Endothelial cell of umbilical vein (primary cell): ENCODE measurements around the gene ETS2. TPM values are rescaled to one million over a fixed set of nuclear protein-coding genes. Genes with fewer than 3 reads are reported as not detected.
A peak's percentile ranks its signal among the peaks of the same experiment; 100 is the strongest.

Experiments
- BruUV-seq: library from RNA; stranded (reverse); fragments of 400-500 nt; replicated peaks from 2 replicates; lab custom pipeline; 2021; lab: Mats Ljungman, UMichigan
- CTCF ChIA-PET: fragments of 300-600, 350-600 bp; sonication (Branson Sonifier 250); formaldehyde crosslinking; loops from one replicate; lab custom pipeline; 2021; ENCODE audit warnings: antibody characterized with exemption, inconsistent platforms; lab: Charles Lee
- POLR2A ChIA-PET: fragments of 300-600, 350-600 bp; sonication (Branson Sonifier 250); formaldehyde crosslinking; loops from one replicate; lab custom pipeline; 2021; ENCODE audit warnings: antibody characterized with exemption, inconsistent platforms; lab: Charles Lee
- DNase-seq: peaks from one replicate; pipeline ENCODE4 v3.0.0-alpha.2; 2011; ENCODE audit warnings: low read depth, low spot score
- FAIRE-seq: peaks from 2 replicates; lab custom pipeline; 2011; peaks lifted over from hg19 to GRCh38; lab: Jason Lieb, UNC
- H2AFZ ChIP-seq: 2 replicates; pipeline ENCODE4 v1.6.0; 2012; ENCODE audit warnings: low read depth, low read length, control low read depth, inconsistent platforms
- H3K27ac ChIP-seq: 2 replicates; pipeline ENCODE4 v1.5.1; 2011; ENCODE audit warnings: low read depth, mild to moderate bottlenecking, control low read depth, low read length, moderate library complexity; ENCODE audit not compliant: insufficient read depth
- H3K27me3 ChIP-seq, 2 experiments: 2 replicates each; pipeline versions ENCODE4 v1.6.0 to v1.6.1; 2011; ENCODE audit warnings: low read length in 2 of 2, mixed read lengths in 1 of 2; ENCODE audit not compliant: control insufficient read depth in 2 of 2, insufficient read depth in 2 of 2
- H3K36me3 ChIP-seq, 2 experiments: 2 replicates in 1 of 2; 3 replicates in 1 of 2; pipeline ENCODE4 v1.5.1; 2011; ENCODE audit warnings: low read length in 2 of 2, mild to moderate bottlenecking in 1 of 2, moderate library complexity in 1 of 2; ENCODE audit not compliant: control insufficient read depth in 2 of 2, insufficient read depth in 2 of 2; ENCODE audit errors: extremely low read depth in 1 of 2
- H3K4me1 ChIP-seq: 3 replicates; pipeline ENCODE4 v1.5.1; 2011; ENCODE audit warnings: mild to moderate bottlenecking, low read length; ENCODE audit not compliant: control insufficient read depth, insufficient read depth; ENCODE audit errors: extremely low read depth
- H3K4me2 ChIP-seq: 2 replicates; pipeline ENCODE4 v1.6.1; 2011; ENCODE audit warnings: low read length, control low read depth, mixed read lengths; ENCODE audit not compliant: insufficient read depth
- H3K4me3 ChIP-seq, 3 experiments: fragments of 200-600 bp in 1 of 3; sonication (generic), shearing (Covaris generic) in 1 of 3; replicated peaks in 1 of 3; 2 replicates each; pipeline ENCODE4 v1.5.1; 2011 to 2016; ENCODE audit warnings: control low read depth in 3 of 3, low read length in 3 of 3, mild to moderate bottlenecking in 2 of 3, inconsistent platforms in 1 of 3, low read depth in 1 of 3, moderate library complexity in 1 of 3; ENCODE audit not compliant: insufficient read depth in 1 of 3
- H3K79me2 ChIP-seq: 2 replicates; pipeline ENCODE4 v1.6.0; 2012; ENCODE audit warnings: low read length, inconsistent platforms; ENCODE audit not compliant: control insufficient read depth, insufficient read depth
- H3K9ac ChIP-seq: replicated peaks from 2 replicates; pipeline ENCODE3; 2011; ENCODE audit warnings: low read length, control low read depth; ENCODE audit not compliant: insufficient read depth; ENCODE audit errors: extremely low read depth
- H3K9me1 ChIP-seq: replicated peaks from 3 replicates; pipeline ENCODE4 v1.6.0; 2011; ENCODE audit warnings: mild to moderate bottlenecking, low read length; ENCODE audit not compliant: control insufficient read depth, insufficient read depth; ENCODE audit errors: extremely low read depth
- H3K9me3 ChIP-seq: replicated peaks from 2 replicates; pipeline ENCODE4 v1.5.1; 2012; ENCODE audit warnings: low read length, inconsistent platforms; ENCODE audit not compliant: control insufficient read depth, insufficient read depth
- H4K20me1 ChIP-seq: replicated peaks from 2 replicates; pipeline ENCODE3; 2011; ENCODE audit warnings: mild to moderate bottlenecking, low read length; ENCODE audit not compliant: control insufficient read depth, insufficient read depth; ENCODE audit errors: extremely low read depth
- CTCF ChIP-seq, 2 donors: IDR thresholded peaks; 1 replicate in 1 of 2; 2 replicates in 1 of 2; pipeline ENCODE4 v1.5.1; 2011; ENCODE audit warnings: low read length in 2 of 2, mild to moderate bottlenecking in 2 of 2, moderate library complexity in 2 of 2, control low read depth in 1 of 2, inconsistent platforms in 1 of 2, low read depth in 1 of 2; ENCODE audit not compliant: insufficient read depth in 1 of 2; ENCODE audit errors: extremely low read depth in 1 of 2
- EZH2 ChIP-seq: IDR thresholded peaks from 2 replicates; pipeline ENCODE4 v1.6.1; 2012; ENCODE audit warnings: borderline replicate concordance, low read depth, mild to moderate bottlenecking, moderate library complexity, low read length, inconsistent platforms; ENCODE audit not compliant: severe bottlenecking
- FOS ChIP-seq: IDR thresholded peaks from 2 replicates; pipeline ENCODE4 v1.6.1; 2011; ENCODE audit warnings: mild to moderate bottlenecking, low read length, moderate library complexity, borderline replicate concordance; ENCODE audit not compliant: insufficient read depth
- GATA2 ChIP-seq: IDR thresholded peaks from 2 replicates; pipeline ENCODE4 v1.7.0; 2011; ENCODE audit warnings: low read depth, mild to moderate bottlenecking, moderate library complexity, mixed read lengths, low read length; ENCODE audit not compliant: insufficient read length, insufficient read depth
- JUN ChIP-seq: IDR thresholded peaks from 2 replicates; pipeline ENCODE4 v1.6.1; 2011; ENCODE audit warnings: borderline replicate concordance, low read depth; ENCODE audit not compliant: insufficient read length, insufficient read depth
- MAX ChIP-seq: IDR thresholded peaks from 2 replicates; pipeline ENCODE4 v1.6.1; 2011; ENCODE audit not compliant: insufficient read depth, insufficient read length
- MYC ChIP-seq: IDR thresholded peaks from one replicate; pipeline ENCODE4 v1.6.1; 2011; ENCODE audit warnings: mild to moderate bottlenecking, low read depth, low read length
- POLR2A ChIP-seq: IDR thresholded peaks from 2 replicates; pipeline ENCODE4 v1.6.1; 2012; ENCODE audit warnings: low read depth, mild to moderate bottlenecking, control low read depth, low read length
- POLR2AphosphoS5 ChIP-seq: IDR thresholded peaks from 2 replicates; pipeline ENCODE4 v1.6.1; 2012; ENCODE audit warnings: low read depth, mild to moderate bottlenecking, control low read depth, low read length, moderate library complexity; ENCODE audit not compliant: insufficient read depth
- dilution Hi-C: fragments of 300-500 bp; cut with MboI; formaldehyde crosslinking; loops from one replicate; pipeline ENCODE4 v1.15.0; 2019; ENCODE audit warnings: low sequenced_read_pairs; ENCODE audit not compliant: extremely low pct_ligation_motif_present
- intact Hi-C: fragments of 100-400 bp; cut with micrococcal nuclease; formaldehyde crosslinking; loops from one replicate; pipeline ENCODE4 v1.10.0; 2022
- polyA plus RNA-seq, 4 experiments: library from polyadenylated mRNA; depleted of rRNA in 3 of 4; stranded (reverse) in 3 of 4; unstranded in 1 of 4; fragments of >200 nt; gene quantifications; 2 replicates each; pipeline versions ENCODE4 v1.2.1 to v1.2.3, GENCODE V29; 2011 to 2012; ENCODE audit warnings: missing spikeins in 1 of 4
- total RNA-seq: library from RNA; stranded (reverse); gene quantifications from 2 replicates; pipeline ENCODE4 v1.2.3, GENCODE V29; 2021

ETS2 gene
- total and polyA plus RNA-seq, 2 donors (not counting 3 experiments of a cell fraction or from before 2014, with no cell fraction given) = 16.3 to 54.5 TPM

GRCh38 chr21:38849776-38850175 lies 44.0 kb downstream of the ETS2 start:
- intact Hi-C loops (no loop called here), dilution Hi-C loops (no loop called here)
- no peaks in the 10 kb centered on the region for H3K9me3 ChIP-seq
- H4K20me1 ChIP-seq = no peaks in the 10 kb centered on the region
- FAIRE-seq = peak; percentile 70
- H3K36me3 ChIP-seq = no peaks in the 10 kb centered on the region
- DNase-seq = peak; percentile 32
- no peaks in the 10 kb centered on the region for H3K27me3 ChIP-seq
- BruUV-seq = no TSS peak
- no peaks in the 10 kb centered on the region for H3K9me1 ChIP-seq
- POLR2A ChIA-PET = no interaction called here
- no peak for TF ChIP-seq CTCF (IDR thresholded peaks at IDR 0.05; ENCODE audit: extremely low read depth in 1 of 2, insufficient read depth in 1 of 2, low read depth in 1 of 2, low read length in 2 of 2)
- TF ChIP-seq GATA2 = peak; percentile 18
- TF ChIP-seq FOS = no peak
- peak; percentile 26 for TF ChIP-seq POLR2AphosphoS5
- H3K4me2 ChIP-seq = peak overlapping the region; percentile 10
- H3K9ac ChIP-seq = no peak overlapping the region
- no peak overlapping the region for H2AFZ ChIP-seq
- CTCF ChIA-PET = no interaction called here
- no peak overlapping the region for H3K27ac ChIP-seq
- H3K4me1 ChIP-seq = peaks cover 41% of the 10 kb centered on the region
- H3K79me2 ChIP-seq = no peaks in the 10 kb centered on the region
- H3K4me3 ChIP-seq = no peak overlapping the region

- H3K36me3 ChIP-seq = no peaks in the 10 kb centered on the region
- BruUV-seq = no TSS peak
- no peak overlapping the region for H3K4me3 ChIP-seq
- no peaks in the 10 kb centered on the region for H3K9me3 ChIP-seq
- POLR2A ChIA-PET = no interaction called here
- peak overlapping the region; percentile 54 for H3K27ac ChIP-seq
- peaks cover 41% of the 10 kb centered on the region for H3K4me1 ChIP-seq
- no peak overlapping the region for H2AFZ ChIP-seq
- intact Hi-C loops = no loop called here
- no peaks in the 10 kb centered on the region for H3K79me2 ChIP-seq
- no peaks in the 10 kb centered on the region for H3K9me1 ChIP-seq
- TF ChIP-seq GATA2 (no peak), POLR2A (no peak), JUN (no peak), MYC (no peak), FOS (no peak), POLR2AphosphoS5 (no peak), CTCF (IDR thresholded peaks at IDR 0.05; ENCODE audit: extremely low read depth in 1 of 2, insufficient read depth in 1 of 2, low read depth in 1 of 2, low read length in 2 of 2) (no peak), MAX (no peak), EZH2 (no peak)
- DNase-seq = no peak
- no peak for FAIRE-seq
- no peak overlapping the region for H3K9ac ChIP-seq
- H3K4me2 ChIP-seq = no peak overlapping the region
- H3K27me3 ChIP-seq = no peaks in the 10 kb centered on the region
- no peaks in the 10 kb centered on the region for H4K20me1 ChIP-seq
- CTCF ChIA-PET = interaction anchor here (0.7 to 1.2 kb wide), 3 partner anchors 9 to 193 kb away, joined by 3 read pairs; no protein-coding TSS in a partner anchor
- dilution Hi-C loops = no loop called here
These were observed 44.7 kb downstream of the ETS2 start for GRCh38 chr21:38850277-38850951.
